ENCODE data around the gene GALNT9.
A peak's percentile ranks its signal among the peaks of the same experiment; 100 is the strongest.
"Not testable (repeated sequence)": the region's sequence is repeated elsewhere in the genome, so short reads cannot be mapped to it uniquely, and the experiment has no call there.

The GALNT9 gene

DNA sequence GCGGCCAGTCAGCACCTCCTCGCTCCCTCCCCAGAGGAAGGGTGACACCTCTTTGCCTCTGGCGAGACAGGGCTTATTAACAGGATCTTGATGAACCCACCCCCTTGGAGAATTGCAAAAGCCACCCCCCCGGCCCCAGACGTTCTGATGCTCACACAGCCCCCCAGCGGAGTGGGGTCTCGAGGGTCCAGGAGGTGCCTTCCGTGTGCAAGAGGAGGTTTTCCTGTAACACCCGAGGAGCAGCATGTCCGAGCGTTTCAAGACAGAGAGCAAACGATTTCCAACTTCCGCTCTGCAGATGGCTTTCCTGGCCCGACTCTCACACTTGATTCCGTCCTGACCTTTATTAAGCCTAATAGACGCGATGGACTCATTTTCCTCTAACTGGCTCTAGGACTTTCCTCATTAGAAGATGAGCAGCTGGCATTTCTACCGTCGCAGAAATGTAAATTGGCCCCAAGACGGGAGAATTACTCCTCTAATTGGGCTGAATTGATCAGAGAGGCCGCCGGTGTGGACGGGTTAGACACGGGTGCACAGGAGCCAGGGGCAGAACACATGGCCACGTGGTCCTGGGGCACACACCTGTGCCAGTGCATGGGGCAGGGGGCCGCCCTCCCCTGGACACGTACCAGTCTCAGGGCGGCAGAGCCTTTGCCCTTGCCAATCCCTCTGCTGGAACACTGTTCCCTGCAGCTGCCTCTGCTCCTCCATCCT is 100.8 kb downstream of the GALNT9 start:
- no peak for DNase-seq

DNA sequence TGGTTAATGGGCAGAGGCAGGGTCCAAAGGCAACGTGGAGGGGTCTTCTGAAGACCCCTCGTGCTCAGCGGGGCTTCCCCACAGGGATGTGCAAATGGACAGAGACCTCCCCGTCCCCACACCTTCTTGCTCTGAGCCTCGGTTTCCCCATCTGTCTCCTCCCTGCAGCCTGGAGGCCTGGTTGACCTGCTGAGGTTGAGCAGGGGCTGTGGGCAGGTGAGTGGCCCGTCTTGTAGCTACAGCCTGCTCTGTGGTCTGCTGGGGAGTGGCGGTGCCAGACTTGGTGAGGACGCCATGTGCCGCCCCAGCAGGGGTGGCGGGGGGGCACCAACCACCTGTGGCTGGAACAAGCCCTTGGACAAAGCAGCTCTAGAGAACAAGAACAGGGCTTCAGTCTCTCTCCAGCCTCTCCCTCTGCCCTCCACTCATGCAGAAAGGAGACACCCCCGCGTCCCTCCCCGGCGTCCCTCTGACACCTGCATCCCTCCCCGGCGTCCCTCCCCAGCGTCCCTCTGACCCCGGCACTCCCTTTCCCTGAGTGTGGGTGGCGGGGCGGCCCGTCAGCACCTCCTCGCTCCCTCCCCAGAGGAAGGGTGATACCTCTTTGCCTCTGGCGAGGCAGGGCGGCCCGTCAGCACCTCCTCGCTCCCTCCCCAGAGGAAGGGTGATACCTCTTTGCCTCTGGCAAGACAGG is 101.5 kb downstream of the GALNT9 start:
- no peak for DNase-seq

DNA sequence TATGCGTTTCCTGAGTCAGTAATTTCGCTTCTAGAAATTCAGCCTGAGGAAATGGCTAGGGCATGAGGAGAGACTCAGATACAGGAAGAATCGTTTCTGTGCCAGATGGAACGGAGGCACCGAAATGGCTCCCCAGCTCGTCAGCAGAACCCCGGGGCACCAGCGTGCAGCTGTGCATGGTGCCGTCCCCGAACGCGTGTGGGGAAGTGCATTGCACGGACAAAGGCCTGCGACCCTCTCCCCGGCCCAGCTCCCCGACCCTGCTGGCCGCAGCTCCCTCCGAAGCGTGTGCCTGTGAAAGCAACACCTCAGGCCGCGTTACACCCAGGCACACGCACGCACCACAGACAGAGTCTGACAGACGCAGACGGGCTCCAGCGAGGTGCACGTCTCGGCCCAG is 102.3 kb downstream of the GALNT9 start:
- no peak for DNase-seq

DNA sequence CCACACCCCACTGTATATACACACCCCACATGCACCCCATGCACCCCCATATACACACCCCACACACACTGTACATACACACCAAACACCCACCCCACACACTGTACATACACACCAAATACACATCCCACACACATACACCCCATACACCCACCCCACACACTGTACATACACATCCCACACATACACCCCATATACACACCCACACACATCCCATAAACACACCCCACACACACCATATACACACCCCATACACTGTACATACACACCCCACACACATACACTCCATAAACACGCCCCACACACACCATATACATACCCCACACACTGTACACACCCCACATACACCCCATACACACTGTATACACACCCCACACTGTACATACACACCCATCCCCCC is 102.8 kb downstream of the GALNT9 start:
- DNase-seq: no peak

DNA sequence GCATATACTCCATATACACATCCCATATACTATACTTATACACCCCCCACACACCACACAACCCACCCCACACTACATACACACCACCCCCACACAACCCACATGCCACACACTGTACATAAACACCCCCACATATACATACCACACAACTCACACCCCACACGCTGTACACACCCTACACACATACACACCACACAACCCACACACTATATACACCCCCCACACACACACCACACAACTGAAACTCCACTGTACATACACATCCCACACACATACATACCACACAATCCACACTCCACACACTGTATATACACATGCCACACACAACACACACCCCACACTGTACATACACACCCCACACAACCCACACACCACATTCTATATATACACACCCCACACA is 104.2 kb downstream of the GALNT9 start:
- no peak for DNase-seq

DNA sequence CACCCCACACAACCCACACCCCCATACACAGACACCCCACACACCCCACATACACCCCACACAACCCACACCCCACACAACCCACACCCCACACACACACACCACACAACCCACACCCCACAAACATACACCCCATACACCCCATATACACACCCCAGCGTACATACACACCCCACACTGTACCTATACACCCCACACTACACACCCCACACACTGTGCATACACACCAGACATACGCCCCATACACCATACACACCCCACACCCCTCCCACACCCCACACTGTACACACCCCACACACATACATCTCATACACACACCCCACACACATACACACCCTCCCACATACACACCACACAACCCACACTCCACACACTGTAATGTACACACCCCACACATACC is 104.9 kb downstream of the GALNT9 start:
- no peak for DNase-seq

DNA sequence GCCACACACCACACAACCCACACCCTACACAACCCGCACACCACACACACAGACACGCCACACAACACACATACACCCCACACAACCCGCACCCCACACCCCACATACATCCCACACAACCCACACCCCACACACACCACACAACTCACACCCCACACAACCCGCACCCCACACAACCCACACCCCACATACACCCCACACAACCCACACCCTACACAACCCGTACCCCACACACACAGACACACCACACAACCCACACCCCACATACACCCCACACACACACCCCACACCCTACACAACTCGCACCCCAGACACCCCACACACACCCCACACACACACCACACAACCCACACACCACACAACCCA is 106.6 kb downstream of the GALNT9 start:
- DNase-seq: no peak

DNA sequence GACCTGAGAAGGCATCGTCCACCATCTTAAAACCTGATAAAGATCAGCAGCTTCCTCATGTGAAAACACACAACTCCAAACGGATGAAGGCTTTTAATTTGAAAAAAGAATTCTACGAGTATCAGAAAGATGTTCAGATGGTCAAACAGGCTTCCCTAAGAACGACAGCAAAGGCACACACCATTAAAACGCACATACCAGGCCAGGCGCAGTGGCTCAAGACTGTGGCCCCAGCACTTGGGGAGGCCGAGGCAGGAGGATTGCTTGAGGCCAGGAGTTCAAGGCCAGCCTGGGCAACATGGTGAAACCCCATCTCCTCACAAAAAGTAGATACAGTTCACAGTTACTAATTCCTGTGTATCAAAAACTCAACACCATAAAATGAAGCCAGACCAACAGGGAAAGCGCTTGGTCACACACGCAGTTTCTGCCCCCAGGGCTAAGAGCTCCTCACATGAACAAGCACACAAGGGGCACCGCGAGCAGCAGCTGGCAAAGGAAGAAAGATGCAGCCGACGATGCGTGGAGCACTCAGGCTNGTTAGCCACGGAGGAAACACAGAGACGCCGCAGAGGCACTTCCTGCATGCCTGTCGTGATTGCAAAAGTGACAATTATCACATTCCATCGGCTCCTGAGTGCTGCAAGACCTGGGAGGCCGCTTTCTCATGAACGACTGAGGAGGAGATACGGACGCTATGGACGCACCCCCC is 107.1 kb downstream of the GALNT9 start:
- DNase-seq: no peak

DNA sequence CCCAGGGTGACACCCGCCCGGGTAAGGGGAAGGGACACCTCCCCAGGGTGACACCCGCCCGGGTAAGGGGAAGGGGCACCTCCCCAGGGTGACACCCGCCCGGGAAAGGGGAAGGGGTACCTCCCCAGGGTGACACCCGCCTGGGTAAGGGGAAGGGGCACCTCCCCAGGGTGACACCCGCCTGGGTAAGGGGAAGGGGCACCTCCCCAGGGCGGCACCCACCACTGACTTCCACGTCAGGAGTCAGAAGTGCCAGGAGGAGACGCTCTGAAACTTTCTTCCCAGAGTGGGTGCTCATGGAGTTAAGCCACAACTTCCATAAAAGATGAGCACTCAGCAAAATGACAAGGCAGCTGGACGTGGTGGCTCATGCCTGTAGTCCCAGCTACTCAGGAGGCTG is 109.6 kb downstream of the GALNT9 start:
- not testable (repeated sequence) for DNase-seq

DNA sequence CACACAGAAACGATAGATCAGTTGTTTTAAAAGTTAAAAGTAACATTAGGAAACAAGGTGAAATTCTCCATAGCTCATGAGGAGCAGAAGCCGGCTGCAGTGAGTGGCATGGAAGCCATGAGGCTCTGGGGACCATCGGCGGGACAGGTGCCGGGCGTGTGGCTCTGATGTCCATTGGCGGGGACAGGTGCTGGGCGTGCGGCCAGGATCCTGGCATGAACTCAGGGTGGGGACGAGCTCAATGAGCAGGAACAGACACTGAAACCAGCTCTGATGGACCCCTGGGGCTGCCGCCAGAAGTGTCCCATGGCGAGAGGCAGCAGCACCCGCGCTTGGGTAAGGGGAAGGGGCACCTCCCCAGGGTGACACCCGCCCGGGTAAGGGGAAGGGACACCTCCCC is 110.1 kb downstream of the GALNT9 start:
- no peak for DNase-seq

DNA sequence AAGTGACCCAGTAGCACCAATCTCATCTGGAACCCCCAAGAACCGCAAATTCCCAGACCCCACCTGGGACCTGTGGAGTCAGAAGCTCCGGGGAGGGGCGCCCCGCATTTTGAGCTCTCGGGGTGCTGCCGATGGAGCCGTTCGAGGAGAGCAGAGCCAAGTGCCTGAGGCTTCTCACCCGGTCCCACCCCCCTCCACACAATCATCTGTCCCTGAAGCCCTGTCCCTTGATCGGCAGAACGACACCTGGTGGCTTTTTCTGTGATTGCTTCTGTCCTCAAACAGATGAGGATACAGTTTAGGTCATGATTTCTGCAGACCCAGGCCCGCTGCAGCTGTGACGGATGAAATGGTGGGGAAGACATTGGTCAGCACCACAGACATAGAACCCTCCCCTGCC is 110.5 kb downstream of the GALNT9 start:
- peak; percentile 8 for DNase-seq

DNA sequence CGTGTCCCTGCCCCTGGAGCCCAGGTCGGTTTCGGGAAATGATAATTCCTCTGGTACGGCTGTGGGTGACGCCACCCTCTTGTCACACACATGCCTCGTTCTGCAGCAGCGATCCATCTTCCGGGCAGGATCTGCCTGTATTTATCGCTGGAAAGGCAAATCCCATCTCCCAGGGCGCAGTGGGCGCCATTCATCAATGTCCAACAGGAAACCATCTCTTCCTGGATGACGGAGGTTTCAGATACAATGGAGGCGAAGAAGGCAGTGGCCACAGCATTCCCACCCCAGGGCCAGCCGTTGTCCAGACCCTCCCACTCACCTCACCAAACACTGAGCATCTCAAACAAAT is 110.9 kb downstream of the GALNT9 start:
- no peak for DNase-seq

DNA sequence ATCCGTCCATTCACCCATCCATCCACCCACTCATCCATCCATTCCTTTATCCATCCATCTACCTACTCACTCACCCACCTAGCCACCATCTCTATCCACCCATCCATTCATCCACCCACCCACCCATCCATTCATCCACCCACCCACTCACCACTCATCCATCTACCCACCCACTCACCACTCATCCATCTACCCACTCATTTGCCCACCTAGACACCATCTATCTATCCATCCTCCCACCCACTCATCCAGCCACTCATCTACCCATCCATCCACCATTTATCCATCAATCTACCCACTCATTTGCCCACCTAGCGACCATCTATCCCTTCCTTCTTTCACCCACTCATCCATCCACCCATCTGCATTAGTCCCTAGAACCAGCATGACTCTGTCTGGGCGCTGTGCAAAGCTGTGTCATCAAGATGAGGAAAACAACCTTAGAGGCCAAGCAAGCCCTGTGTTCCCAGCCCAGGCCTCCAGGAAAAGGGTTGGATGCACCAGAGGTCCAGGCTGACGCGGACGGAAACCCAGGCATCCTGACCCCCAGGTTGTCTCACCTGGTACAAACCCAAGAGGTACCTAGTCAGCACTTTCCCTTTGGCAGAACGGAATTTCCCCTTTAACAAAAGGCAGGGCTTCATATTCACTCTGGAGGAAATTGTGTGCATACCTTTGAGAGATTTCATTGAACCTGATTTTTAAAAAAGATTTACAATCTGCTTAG is 111.4 kb downstream of the GALNT9 start:
- no peak for DNase-seq

DNA sequence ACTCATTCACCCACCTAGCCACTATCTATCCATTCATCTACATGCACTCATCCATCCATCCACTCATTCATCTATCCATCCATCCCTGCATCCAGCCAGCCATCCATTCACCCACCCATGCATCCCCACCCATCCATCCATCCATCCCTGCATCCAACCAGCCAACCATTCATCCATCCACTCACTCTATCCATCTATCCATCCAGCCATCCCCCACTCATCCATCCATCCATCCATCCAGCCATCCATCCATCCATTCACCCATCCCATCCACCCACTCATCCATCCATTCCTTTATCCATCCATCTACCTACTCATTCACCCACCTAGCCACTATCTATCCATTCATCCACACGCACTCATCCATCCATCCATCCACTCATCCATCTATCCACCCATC is 112.0 kb downstream of the GALNT9 start:
- DNase-seq: no peak

DNA sequence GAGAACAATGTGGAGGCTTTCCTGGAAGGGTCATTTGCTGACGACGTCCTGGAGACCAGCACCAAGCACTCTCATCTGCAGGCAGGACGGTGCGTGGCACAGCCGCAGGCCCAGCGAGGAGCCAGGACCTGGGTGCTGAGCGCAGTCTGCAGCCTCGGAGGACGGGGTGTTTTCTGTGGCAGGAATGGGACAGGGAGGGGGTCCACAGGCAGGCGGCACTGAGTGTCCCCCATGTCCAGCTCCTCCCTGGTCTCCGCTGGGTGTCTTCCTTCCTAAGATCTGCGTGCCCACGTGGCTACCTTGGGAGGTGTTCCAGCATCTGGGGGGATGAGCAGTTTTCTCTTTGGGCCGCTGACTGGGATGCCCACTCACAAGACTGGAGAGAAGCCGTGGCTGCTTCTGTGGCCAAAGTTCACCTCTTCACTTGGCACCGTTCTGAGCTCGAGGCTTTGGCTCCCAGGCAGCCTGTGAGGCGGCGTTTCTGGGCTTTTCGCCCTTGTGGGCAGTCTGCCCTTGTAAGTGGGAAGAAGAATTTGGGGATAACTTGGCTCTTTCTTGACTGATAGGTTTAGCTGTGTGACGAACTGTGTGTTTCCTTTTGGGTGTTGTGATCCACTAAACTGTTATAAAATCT is 112.9 kb downstream of the GALNT9 start:
- no peak for DNase-seq

DNA sequence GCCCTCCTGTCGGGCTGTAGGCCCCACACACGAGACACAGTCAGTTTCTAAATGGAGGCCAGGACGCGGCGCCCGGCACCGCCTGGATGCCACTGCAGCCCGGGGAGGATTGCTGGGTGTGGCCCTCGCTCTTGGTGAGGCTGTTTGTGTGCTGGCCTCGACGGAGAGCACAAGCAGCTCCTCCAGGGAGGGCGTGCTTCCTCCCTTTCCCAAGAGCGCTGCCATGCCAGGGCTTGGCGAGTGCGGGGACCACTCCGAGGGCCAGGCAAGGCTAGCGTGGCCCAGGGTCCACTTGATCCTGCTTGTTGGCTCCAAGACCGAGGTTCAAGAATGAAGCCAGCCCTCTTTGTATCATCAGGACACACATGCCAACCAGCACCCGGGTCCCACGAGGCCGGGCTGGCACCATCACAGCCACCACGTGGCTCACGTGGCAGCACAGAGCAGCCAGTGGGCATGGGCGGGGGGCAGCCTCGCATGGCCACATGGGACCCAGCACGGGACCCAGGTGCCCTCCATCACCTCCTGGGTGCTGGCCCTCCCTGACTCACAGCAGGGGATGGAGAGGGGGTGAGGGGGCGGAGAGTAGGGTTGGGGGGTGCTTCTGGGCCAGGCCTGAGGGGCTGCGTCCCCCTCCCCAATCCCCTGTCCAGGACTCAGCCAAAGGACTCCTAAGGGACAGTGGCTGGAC is 113.9 kb downstream of the GALNT9 start:
- DNase-seq: no peak

DNA sequence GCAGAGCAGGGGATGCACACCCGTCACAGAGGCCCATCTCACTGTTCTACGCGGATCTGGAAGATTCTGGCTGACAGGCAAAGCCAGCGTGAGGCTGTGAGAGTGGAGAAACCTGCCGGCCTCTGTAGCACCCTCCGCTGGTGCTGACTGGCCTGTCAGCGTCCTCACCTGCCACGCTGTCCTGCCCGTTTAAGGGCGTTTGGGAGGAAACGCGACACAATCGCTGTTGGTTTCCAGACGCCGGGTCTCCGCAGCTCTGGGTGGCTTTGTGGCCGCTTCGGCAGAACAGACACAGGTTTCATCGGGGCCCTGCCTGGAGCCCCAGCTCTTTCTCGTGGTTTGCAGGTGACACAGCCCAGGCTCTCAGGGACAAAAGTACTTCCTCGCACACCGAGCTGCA is 114.5 kb downstream of the GALNT9 start:
- no peak for DNase-seq

DNA sequence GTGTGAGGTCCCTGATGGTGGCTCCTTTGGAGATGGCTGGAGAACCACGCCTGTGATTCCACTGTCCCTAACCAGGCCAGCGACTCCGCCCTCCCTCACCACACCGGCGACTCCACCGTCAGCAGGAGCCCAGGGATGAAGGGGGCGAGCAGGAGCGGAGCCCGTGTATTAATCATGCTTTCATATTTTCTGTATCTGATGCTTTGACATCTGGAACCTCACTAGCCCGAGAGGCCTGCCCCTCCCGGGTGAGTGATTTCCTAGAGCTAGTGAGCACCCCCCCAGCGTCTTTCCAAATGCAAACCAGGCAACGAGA is 115.3 kb downstream of the GALNT9 start:
- DNase-seq: no peak

DNA sequence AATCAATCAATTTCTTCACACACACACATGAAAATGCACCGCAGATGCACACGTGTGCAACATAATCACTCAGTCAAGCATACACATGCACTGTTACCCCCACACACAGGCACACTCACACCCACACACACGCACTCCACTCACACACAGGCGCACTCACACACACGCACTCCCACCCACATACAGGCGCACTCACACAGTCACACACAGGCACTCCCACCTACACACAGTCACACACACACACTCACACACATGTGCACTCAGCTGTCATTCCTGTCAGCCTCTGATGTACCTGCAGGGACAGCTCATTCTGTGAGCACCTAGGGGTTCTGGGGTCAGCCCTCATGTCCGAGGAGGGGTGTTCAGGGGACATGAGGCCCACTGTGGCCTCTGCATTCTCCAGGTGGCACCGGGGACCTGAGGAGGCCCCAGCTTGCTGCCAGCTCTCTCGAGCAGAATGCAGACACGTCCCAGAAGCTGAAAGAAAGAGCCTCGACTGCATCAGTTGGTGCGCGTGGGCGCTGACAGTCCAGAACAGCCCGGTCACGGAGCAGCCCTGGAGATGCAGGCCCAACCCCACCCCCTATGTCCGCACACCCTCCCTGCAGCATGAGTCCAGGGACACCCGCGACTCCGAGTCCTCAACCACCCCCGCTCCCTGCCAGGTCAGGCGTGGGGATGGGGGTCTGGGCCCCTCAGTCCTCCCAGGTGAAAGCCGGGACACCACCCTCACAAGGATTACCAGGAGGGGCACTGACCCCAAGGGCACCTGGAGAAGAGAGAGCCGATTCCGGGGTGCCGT is 115.8 kb downstream of the GALNT9 start:
- no peak for DNase-seq

DNA sequence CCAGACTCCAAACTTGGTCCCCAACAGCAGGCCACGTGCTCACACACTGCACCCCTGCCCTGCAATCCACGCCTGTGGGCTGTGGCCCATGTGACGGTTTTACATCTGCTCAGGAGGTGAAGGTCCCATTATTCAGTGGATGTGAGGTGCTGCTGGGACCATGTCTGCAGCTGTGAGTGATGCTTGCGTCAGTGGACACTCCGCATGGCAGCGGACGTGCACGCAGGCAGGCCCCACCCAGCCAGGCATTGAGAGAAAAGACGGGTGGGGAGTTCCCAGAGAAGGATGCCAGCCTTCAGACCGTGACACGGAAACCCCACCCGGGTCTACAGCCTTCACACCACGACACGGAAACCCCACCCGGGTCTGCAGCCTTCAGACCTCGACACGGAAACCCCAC is 117.6 kb downstream of the GALNT9 start:
- DNase-seq: no peak

DNA sequence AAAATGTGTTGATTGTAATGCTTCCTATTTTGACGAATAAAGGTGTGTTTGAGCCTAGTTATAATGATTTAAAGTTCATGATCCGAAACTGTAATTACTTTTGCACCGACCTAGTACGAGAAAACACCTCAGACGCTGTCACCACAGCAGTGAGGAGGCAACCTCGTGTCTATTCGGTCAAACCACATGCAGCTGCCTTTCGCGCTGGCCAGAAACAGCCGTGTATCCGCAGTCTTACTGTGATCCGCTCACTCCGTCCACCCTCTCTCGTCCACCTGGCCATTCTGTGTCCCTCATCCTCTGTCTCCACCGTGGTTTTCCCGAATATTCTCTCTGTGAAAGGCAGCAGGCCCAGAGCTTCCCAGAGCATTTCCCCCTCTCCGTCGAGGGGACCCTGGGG is 118.1 kb downstream of the GALNT9 start:
- no peak for DNase-seq

Data from NCI-H1694 (cell line).